Testis (tissue), 3 donors: ENCODE measurements around the gene MAPRE2. TPM values are rescaled to one million over a fixed set of nuclear protein-coding genes. Genes with fewer than 3 reads are reported as not detected.

Experiments used
- DNase-seq: peaks from one replicate; pipeline ENCODE4 v3.0.0-alpha.2; 2019
- H3K27ac ChIP-seq, 2 donors: fragments of 200-600 bp; sonication (generic); one replicate each; pipeline ENCODE4 v1.5.1; 2019
- H3K27me3 ChIP-seq: fragments of 200-600 bp; sonication (generic); one replicate; pipeline ENCODE4 v1.5.1; 2019
- H3K36me3 ChIP-seq: fragments of 200-600 bp; sonication (generic); one replicate; pipeline ENCODE4 v1.5.1; 2017; ENCODE audit warnings: low read depth; ENCODE audit errors: missing control alignments
- H3K4me1 ChIP-seq: fragments of 200-600 bp; sonication (generic); one replicate; pipeline ENCODE4 v1.5.1; 2019
- H3K4me3 ChIP-seq, 2 donors: fragments of 200-600 bp; sonication (generic); one replicate each; pipeline ENCODE4 v1.5.1; 2017 to 2019
- H3K9me3 ChIP-seq: fragments of 200-600 bp; sonication (generic); one replicate; pipeline ENCODE4 v1.5.1; 2017
- CTCF ChIP-seq, 3 experiments: fragments of 450-650 bp in 2 of 3; fragments of 200-600 bp in 1 of 3; sonication (generic) in 1 of 3; IDR thresholded peaks; one replicate each; pipeline ENCODE4 v1.5.1; 2016 to 2019; ENCODE audit warnings: antibody characterized with exemption in 3 of 3, mild to moderate bottlenecking in 2 of 3, moderate library complexity in 1 of 3
- POLR2A ChIP-seq: fragments of 450-650 bp; IDR thresholded peaks from one replicate; pipeline ENCODE4 v1.6.1; 2017; ENCODE audit warnings: antibody characterized with exemption, mild to moderate bottlenecking, moderate library complexity
- WGBS, 2 donors: methylation state at CpG; one replicate each; pipeline ENCODE4 v1.1.5; 2018; 5-methylcytosine and 5-hydroxymethylcytosine counted together
- intact Hi-C: fragments of 100-400 bp; cut with DNase I; formaldehyde crosslinking; loops from one replicate; pipeline ENCODE4 v1.15.1; 2023; ENCODE audit warnings: low total_unique reads
- polyA plus RNA-seq: library from polyadenylated mRNA; stranded (reverse); fragments of 350-450 nt; fragmentation: Illumina TruSeq; extraction: RNeasy Lipid Tissue Mini Kit (QIAGEN cat#74804); gene quantifications from one replicate; pipeline ENCODE4 v1.2.3, GENCODE V29; 2014; ENCODE audit warnings: low read depth, low replicate concordance; ENCODE audit not compliant: insufficient read depth
- total RNA-seq, 2 donors: library from RNA; depleted of rRNA; stranded (reverse); fragments of >200 nt; gene quantifications; one replicate each; pipeline ENCODE4 v1.2.3, GENCODE V29; 2016

The MAPRE2 gene
- total and polyA plus RNA-seq, 3 donors from 2014 or later = 14.8 to 17.2 (median 15.2) TPM

- Histone ChIP-seq H3K36me3 (no peaks in the 10 kb centered on the region), H3K4me1 (no peaks in the 10 kb centered on the region), H3K9me3 (no peaks in the 10 kb centered on the region), H3K27ac (no peak overlapping the region), H3K4me3 (no peak overlapping the region), H3K27me3 (no peaks in the 10 kb centered on the region)
- TF ChIP-seq CTCF (IDR thresholded peaks at IDR 0.05) = no peak
- no peak for TF ChIP-seq POLR2A
- 83 to 94% methylated on average over 1 of the region's 1 CpG for WGBS, 2 donors
- intact Hi-C loops = no loop called here
- no peak for DNase-seq
Measured at GRCh38 chr18:35010156-35010555, 31.1 kb upstream of the MAPRE2 start.

GRCh38 chr18:35010993-35011392 is 30.2 kb upstream of the MAPRE2 start:
- DNase-seq = no peak
- Histone ChIP-seq H3K4me1 (no peaks in the 10 kb centered on the region), H3K4me3 (no peak overlapping the region), H3K36me3 (no peaks in the 10 kb centered on the region), H3K27ac (no peak overlapping the region), H3K9me3 (no peaks in the 10 kb centered on the region), H3K27me3 (no peaks in the 10 kb centered on the region)
- TF ChIP-seq CTCF (IDR thresholded peaks at IDR 0.05) (no peak), POLR2A (no peak)
- WGBS, 2 donors = 51 to 58% methylated on average over 5 of the region's 5 CpGs
- intact Hi-C loops = no loop called here

- intact Hi-C loops = loop anchor here (10.0 kb wide), 1 partner anchor 125 kb away; no protein-coding TSS in a partner anchor
- Histone ChIP-seq H3K4me3 (no peak overlapping the region), H3K9me3 (no peaks in the 10 kb centered on the region), H3K36me3 (no peaks in the 10 kb centered on the region), H3K27me3 (no peaks in the 10 kb centered on the region), H3K4me1 (no peaks in the 10 kb centered on the region), H3K27ac (no peak overlapping the region)
- 77 to 78% methylated on average over 2 of the region's 2 CpGs for WGBS, 2 donors
- DNase-seq = no peak
- TF ChIP-seq POLR2A (no peak), CTCF (IDR thresholded peaks at IDR 0.05) (no peak)
Measured at GRCh38 chr18:35019933-35020332, 21.3 kb upstream of the MAPRE2 start.

GRCh38 chr18:35022426-35023001 is 18.7 kb upstream of the MAPRE2 start:
- no peaks in the 10 kb centered on the region for H3K27me3 ChIP-seq
- no peaks in the 10 kb centered on the region for H3K4me1 ChIP-seq
- 93 to 96% methylated on average over 1 of the region's 1 CpG for WGBS, 2 donors
- DNase-seq = no peak
- H3K9me3 ChIP-seq = no peaks in the 10 kb centered on the region
- TF ChIP-seq POLR2A (no peak), CTCF (IDR thresholded peaks at IDR 0.05) (no peak)
- no peak overlapping the region for H3K4me3 ChIP-seq
- H3K27ac ChIP-seq = no peak overlapping the region
- intact Hi-C loops = loop anchor here (10.0 kb wide), 1 partner anchor 122 kb away; no protein-coding TSS in a partner anchor
- no peaks in the 10 kb centered on the region for H3K36me3 ChIP-seq

DNA sequence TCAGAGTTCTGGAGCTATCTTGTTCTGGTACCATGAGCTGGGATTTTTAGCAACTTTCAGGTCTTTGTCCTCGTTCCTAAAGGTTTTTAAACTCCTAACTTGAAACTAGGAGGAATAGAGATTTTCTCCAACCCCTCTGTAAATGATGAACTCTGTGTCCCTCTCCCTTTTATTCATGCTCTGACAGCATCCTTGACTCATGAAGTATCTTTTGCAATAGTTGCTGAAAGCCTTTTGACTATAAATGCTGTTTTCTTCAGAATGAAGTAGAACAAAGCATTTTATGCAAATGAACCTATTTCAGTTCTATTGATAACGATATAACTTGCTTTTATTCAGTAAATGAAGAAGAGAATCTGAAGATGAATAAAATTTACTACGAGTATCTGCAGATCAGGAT is 17.0 kb upstream of the MAPRE2 start:
- Histone ChIP-seq H3K27ac (no peak overlapping the region), H3K4me1 (no peaks in the 10 kb centered on the region), H3K9me3 (no peaks in the 10 kb centered on the region), H3K36me3 (no peaks in the 10 kb centered on the region), H3K27me3 (no peaks in the 10 kb centered on the region), H3K4me3 (no peak overlapping the region)
- no peak for TF ChIP-seq POLR2A
- no peak for TF ChIP-seq CTCF (IDR thresholded peaks at IDR 0.05)
- WGBS, 2 donors = 74 to 78% methylated on average over 3 of the region's 3 CpGs
- DNase-seq = no peak
- intact Hi-C loops = loop anchor here (10.0 kb wide), 1 partner anchor 121 kb away; no protein-coding TSS in a partner anchor
